Adrenal gland (tissue), 5 donors: ENCODE results near the gene OIT3.

Experiments
- CTCF ChIP-seq, 6 experiments: fragments of 450-650 bp in 4 of 6; fragments of 200-600 bp in 2 of 6; sonication (generic) in 1 of 6; IDR thresholded peaks; 1 replicate in 5 of 6; 2 replicates in 1 of 6; pipeline versions ENCODE4 v1.5.1 to v1.8.0; 2016 to 2021; ENCODE audit warnings: antibody characterized with exemption in 6 of 6, mild to moderate bottlenecking in 2 of 6, moderate library complexity in 1 of 6
- POLR2A ChIP-seq, 2 donors: fragments of 450-650 bp; IDR thresholded peaks; one replicate each; pipeline ENCODE4 v1.6.1; 2017; ENCODE audit warnings: antibody characterized with exemption in 2 of 2, mild to moderate bottlenecking in 2 of 2, moderate library complexity in 1 of 2
- donor health status: DM: no; HTN: no; CAD: no.

GRCh38 chr10:72883861-72884260 is 9.7 kb upstream of the OIT3 start:
- TF ChIP-seq CTCF (IDR thresholded peaks at IDR 0.05): no peak
- no peak for TF ChIP-seq POLR2A (IDR thresholded peaks at IDR 0.05)
